HL-60/S4 treated with retinoic acid at 250 ng/mL for 4 days and 3 days (cell line): ENCODE data around the gene RNF182.

Experiments used
- in situ Hi-C: fragments of 300-500 bp; cut with MboI; formaldehyde crosslinking; loops from 2 replicates; pipeline ENCODE4 v1.7.0; 2022; ENCODE audit warnings: low sequenced_read_pairs

RNF182 gene

GRCh38 chr6:14028631-14029030 is 103.9 kb downstream of the RNF182 start:
- in situ Hi-C loops = no loop called here

DNA sequence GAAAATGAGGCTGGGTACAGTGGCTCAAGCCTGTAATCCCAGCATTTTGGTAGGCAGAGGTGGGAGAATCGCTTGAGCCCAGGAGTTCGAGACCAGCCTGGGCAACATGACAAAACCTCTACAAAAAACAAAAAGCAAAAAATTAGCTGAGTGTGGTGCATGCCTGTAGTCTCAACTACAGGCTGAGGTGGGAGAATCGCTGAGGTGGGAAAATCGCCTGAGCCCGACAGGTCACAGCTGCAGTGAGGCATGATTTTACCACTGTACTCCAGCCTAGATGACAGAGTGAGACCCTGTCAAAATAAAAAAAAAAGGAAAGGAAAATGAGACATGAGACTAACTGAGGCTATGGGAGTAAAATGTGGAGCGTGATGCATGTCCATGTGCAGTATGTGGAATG is 104.9 kb downstream of the RNF182 start:
- in situ Hi-C loops = no loop called here
